Measurements from ENCODE around the gene HMGA1.

The HMGA1 gene

GRCh38 chr6:34223956-34224940 lies 12.4 kb upstream of the HMGA1 start:
- DNase-seq, result peak; percentile 95

DNA sequence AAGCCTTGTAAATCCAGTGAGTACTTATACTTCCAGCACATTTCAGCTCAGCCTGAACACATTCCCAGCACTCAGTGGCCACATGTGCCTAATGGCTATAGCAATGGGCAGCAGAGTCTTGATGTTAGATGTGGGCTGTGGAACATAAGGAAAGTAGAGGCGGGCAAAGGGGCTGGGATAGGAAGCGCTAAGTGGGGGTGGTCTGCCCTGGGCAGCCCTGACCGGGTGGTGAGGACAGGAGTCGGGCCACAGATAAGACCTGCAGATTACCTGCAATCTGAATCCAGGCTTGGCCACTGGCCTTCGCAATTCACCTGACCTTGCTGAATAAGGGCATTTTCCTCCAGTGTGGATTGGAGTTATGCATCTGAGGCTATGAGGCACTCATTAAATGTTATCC lies 11.1 kb upstream of the HMGA1 start:
- DNase-seq, result no peak

DNA sequence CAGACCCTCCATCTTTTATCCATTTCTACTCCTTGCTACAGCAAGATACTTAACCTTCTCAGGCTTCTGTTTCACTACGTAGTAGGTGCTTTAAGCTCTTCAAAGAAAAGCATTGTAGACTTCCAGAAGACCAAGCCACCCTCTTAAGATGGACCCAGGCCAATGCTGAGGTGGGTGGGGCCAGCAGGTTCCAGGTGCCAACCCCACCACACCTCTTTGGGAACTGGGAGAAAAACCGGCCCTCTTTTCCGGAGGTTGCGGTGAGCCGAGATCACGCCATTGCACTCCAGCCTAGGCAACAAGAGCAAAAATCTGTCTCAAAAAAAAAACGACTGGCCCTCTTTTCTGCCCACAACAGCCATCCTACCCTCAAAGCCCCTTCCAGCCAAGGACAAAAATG lies 10.6 kb upstream of the HMGA1 start:
- DNase-seq, result no peak

DNA sequence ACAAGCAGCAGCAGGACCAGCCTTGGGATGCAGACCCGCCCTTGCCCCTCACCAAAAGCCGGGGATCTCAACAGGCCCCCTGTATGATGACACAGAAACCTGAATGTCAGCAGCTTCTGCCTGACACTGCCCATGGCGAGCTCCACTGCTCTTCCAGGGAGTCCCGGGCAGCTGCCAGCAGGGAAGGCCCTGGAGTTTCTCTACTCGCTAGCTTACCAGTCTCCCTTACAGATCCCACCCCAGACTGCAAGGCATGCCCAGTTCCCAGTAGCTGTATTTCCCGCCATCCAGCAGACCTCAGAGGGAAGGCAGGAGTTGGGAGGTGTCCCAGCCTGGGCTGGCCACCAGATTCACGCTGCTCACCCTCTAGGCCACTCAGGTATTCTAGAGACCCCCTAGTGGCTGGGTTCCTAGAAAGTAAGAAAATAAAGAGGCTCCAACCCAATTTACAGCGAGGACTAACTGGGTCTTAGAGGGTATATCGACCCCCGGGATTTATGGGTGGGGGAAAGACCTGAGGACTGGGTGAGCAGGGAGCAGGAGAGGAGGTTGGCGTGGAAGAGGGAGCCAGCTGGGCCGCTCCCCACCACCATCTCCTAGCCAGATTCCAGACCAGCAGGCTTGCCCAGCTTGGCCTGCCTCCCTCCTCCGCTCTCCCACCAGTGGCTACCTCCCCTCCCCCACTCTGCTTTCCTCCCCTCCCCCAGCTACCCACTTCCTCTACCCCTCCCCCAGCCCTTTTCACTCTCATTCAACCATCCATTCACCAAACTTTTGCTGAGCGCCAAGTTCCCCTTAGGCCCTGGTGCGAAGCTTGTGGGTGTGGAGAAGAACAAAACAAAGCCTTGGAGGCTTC lies 9.7 kb upstream of the HMGA1 start:
- DNase-seq, result no peak

DNA sequence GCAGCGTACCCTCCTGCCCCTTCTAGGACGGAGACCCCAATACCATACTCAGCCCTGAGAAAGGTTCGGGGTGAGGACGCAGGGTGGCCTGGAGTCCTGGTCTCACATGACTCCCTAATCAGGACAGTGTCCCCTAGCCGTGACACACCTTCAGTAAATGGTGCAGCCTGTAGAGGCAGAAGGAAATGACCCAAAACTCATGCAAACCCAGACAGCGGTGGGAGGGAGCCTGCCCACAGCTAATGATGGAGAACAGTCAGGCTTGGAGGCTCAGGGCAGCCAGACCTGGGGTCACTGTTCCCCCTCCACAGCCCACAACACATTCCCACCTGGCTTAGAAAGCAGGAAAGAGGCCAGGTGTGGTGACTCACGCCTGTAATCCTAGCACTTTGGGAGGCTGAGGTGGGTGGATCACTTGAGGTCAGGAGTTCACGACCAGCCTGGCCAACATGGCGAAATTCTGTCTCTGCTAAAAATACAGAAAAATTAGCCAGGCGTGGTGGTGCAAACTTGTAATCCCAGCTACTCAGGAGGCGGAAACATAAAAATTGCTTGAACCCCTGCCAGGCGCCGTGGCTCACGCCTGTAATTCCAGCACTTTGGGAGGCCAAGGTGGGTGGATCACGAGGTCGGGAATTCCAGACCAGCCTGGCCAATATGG lies 8.8 kb upstream of the HMGA1 start:
- no peak for DNase-seq

DNA sequence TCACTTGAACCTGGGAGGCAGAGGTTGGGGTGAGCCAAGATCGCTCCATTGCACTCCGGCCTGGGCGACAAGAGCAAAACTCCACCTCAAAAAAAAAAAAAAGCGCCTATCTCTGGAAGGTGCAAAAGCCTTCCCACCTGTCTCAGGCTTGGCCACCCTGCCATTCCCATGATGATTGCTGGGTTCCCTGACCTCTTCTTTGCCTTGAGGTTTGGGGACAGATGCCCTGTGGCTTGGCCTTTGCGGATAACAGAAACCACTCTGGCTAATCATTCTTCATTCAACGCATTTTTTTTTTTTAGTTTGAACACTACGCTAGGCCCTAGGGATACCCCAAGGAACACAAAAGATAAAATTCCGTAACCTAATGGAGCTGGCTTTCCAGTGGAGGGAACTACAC lies 6.8 kb upstream of the HMGA1 start:
- no peak for DNase-seq

DNA sequence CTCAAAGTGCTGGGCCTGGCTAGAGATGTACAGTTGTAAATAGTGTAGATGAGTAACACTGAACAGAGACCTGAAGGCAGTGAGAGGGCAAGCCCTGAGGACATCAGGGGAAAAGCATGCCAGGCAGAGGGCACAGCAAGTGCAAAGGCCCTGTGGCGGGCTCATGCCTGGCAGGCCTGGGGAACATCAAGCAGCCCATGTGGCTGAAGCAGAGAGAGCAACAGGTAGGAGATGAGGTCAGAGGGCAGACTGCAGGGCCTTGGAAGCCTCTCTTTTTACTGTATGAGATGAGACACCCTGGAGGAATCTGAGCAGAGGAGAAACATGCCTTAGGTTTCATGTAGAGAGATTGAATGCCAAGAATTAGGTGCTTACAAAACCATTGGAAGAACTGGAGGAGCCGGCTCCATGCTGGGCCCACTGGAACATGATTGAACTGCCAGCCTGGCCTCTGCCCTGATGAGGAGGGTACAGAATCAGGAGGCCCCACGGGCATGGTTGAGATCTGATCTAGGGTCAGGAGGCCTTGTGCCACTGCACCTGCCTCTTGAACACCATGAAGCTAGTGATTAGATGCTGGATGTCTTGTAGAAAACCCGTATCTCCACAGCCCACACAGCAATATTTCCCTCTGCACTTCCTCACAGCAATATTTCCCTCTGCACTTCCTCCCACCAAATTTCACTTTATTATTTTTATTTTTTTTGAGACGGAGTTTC lies 5.9 kb upstream of the HMGA1 start:
- DNase-seq, result no peak

DNA sequence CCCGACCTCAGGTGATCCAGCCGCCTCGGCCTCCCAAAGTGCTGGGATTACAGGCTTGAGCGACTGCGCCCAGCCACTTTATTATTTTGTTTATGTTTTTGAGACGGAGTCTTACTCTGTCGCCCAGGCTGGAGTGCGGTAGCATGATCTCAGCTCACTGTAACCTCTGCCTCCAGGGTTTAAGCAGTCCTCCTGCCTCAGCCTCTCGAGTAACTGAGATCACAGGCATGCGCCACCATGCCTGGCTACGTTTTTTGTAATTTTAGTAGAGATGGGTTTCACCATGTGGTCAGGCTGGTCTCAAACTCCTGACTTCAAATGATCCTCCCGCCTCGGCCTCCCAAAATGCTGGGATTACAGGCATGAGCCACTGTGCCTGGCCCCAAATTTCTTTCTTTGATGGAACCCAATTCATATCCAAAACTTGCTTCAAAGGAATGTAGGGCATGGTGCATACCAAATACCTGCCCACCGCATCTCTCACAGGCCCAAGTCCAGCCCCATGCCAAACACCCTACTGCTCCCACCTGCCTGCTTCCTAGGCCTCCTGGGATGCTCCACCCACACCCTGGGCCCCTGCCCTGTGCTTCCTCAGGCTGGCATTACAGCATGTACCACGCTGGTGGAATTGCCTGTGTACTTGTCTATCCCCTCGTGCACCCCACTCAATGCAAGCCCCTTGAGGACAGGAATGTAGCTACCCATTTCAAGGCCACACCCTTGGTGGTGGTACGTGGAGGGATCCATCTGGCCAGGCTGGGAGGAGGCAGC lies 4.9 kb upstream of the HMGA1 start:
- no peak for DNase-seq

DNA sequence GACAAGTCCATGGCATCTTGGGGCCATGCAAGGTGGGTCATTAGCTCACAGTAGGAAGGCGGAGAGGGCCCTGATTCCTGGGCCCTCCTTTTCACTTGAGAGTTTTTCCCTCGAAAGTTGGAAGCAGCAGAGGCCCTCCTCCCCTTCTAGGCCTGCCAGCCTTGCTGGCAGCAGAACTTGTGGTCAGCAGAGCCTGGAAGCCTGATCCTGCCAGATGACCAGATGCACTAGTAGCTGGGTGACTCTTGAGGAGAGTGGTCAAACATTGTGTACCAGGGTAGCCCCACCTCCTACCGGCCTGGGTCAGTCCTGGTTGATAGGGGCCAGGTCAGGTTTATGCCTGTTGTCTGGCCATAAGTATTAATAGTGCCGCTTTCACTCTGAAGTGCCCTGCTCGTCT lies 3.8 kb upstream of the HMGA1 start:
- DNase-seq, result no peak

DNA sequence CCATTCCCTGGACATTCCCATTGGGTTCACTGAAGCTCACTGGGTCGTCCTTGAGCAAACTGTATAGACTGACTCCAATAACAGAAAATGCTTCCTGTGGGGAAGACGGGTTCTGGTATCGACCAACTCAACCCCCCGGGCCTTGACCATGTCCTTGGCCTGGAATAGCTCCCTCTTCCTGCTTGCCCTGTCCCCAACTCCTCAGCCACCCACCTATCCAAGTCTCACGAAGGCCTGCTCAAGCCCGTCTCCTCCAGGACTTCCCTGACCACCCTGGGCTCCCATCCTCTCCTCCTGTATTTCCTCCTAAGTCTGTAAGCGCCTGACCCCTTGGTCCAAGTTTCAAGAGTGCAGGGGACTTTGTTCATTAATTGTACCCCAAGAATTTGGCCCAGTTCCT lies 2.8 kb upstream of the HMGA1 start:
- DNase-seq, result no peak

- DNase-seq, result no peak
Measured at GRCh38 chr6:34234667-34235306, 1.9 kb upstream of the HMGA1 start.

GRCh38 chr6:34235307-34236130 lies 1.2 kb upstream of the HMGA1 start:
- peak; percentile 94 for DNase-seq

- no peak for DNase-seq
Measured at GRCh38 chr6:34236131-34236442, 586 bp upstream of the HMGA1 start.

DNA sequence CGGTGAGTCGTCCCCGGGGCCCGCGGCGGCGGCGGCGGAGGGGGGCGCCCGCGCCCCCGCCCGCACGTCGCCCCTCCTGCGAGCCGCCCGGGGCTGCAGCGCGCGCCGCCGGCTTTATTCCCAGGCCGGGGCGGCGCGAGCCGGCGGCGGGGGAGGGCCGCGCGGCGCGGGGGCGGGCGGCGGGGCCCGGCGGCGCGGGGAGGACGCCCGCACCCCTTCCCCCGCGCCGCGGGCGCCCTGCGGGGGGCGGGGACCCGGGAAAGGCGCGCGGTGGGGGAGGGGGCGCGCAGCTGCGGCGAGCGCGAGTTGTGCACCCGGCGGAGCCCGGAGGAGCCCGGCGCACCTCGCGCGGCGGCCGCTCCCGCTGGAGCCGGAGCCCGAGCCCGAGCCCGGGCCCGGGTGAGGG lies 646 bp downstream of the HMGA1 start:
- DNase-seq, result no peak

- peak; percentile 56 for DNase-seq
Measured at GRCh38 chr6:34237722-34238584, 1.3 kb downstream of the HMGA1 start.

DNA sequence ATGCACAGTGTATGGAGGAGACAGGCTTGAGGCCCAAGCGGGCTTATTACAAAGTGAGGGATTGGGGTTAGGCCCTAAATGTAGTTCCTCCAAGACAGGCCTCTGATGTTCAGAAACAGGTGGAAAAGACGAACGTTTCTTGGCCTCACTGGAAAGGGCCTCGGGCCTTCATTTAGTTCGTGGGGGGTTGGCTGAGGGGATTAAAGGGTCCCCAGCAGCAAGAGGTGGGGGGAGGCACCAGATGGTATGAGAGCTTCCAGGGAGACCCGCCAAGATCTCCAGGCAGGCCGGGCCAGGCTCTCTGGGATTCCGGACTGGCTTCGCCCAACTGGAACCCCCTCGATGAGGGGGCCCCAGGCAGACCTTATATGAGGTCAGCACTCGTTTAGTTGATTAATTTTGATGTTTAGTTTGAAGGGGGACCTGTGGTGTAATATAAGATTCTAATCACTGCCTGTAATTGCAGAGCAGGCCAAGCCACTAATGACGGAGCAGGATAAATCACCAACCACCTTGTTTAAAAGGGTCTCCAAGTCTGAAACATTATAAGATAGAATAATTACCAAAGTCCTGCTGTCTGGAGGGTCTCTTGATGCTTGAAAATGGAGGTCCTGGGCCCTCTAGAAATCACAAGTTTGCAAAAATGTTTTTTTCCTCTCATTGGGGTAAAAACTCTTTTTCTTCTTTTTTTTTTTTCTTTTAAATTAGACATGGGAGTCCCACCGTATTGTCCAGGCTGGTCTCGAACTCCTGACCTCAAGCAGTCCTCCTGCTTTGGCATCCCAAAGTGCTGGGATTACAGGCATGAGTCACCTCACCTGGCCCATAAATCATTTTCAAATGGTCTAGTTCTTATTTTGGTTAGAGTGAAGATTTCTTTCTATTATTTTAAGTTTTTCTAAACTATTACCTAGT lies 2.2 kb downstream of the HMGA1 start:
- DNase-seq, result no peak

DNA sequence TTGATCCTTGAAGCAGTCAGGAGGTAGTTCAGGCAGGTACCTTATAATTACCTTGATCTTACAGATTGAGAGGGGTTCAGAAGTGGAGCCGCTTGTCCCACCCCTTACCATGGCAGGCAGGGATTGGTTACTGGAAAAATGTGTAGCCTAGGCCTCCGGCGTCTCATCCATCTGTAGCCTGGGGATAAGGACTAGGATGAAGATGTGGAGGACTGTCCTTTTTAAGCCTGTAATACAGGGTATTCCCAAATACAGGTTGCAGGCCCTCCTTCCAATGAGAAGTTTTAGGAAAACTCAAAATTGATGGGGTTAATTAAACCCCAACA lies 2.8 kb downstream of the HMGA1 start:
- DNase-seq, result no peak

DNA sequence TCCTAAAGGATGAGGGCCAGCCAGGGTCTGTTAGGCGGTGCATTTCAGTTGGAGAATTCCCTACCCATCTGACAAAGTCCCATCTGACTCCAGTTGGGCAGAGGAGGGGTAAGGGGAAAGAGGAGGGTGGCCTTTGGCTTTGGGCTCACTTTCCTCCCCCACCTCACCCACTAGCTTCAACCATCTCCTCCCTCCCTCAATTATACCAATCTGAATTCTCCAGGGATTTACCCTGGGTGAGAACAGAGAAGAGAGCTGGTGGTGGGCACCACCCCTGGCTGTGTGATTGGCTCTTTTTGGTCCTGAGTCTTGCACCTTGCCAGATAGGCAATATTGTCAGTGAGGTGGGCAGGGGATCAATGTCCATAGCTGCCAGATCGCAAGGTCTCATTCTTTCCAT lies 3.2 kb downstream of the HMGA1 start:
- no peak for DNase-seq

All from fibroblast of skin of abdomen (primary cell).